OCI-LY1 (cell line): ENCODE data around the gene FAAH.

Experiments used
- H2AFZ ChIP-seq: fragments of 200-600 bp; sonication (generic), shearing (Covaris generic); 2 replicates; pipeline ENCODE4 v1.6.0; 2014; ENCODE audit warnings: antibody characterized with exemption, mild to moderate bottlenecking, low read length
- H3F3A ChIP-seq: fragments of 200-600 bp; sonication (generic), shearing (Covaris generic); 2 replicates; pipeline ENCODE4 v1.6.0; 2014; ENCODE audit warnings: mild to moderate bottlenecking, antibody characterized with exemption, low read length, moderate library complexity; ENCODE audit not compliant: insufficient read depth
- H3K27ac ChIP-seq: fragments of 200-600 bp; sonication (generic); 2 replicates; pipeline ENCODE4 v1.5.1; 2014; ENCODE audit warnings: low read length, mixed run types, mild to moderate bottlenecking, low read depth; ENCODE audit not compliant: poor library complexity, severe bottlenecking
- H3K27me3 ChIP-seq: fragments of 200-600 bp; sonication (generic); 2 replicates; pipeline ENCODE4 v1.6.0; 2014; ENCODE audit warnings: antibody characterized with exemption, mild to moderate bottlenecking, low read length, moderate library complexity; ENCODE audit not compliant: insufficient read depth
- H3K36me3 ChIP-seq: fragments of 200-600 bp; sonication (generic); 2 replicates; pipeline ENCODE4 v1.6.1; 2014; ENCODE audit warnings: mild to moderate bottlenecking, antibody characterized with exemption, low read length, moderate library complexity, mixed read lengths; ENCODE audit not compliant: insufficient read depth
- H3K4me1 ChIP-seq: fragments of 200-600 bp; sonication (generic); 2 replicates; pipeline ENCODE4 v1.5.1; 2014; ENCODE audit warnings: mild to moderate bottlenecking, low read length, moderate library complexity; ENCODE audit not compliant: insufficient read depth, severe bottlenecking
- H3K4me2 ChIP-seq: fragments of 200-600 bp; sonication (generic), shearing (Covaris generic); 2 replicates; pipeline ENCODE4 v1.6.1; 2014; ENCODE audit warnings: low read length
- H3K4me3 ChIP-seq: fragments of 200-600 bp; sonication (generic); 2 replicates; pipeline ENCODE4 v1.5.1; 2014; ENCODE audit warnings: low read length, low read depth, mild to moderate bottlenecking, mixed read lengths; ENCODE audit not compliant: poor library complexity, severe bottlenecking
- H3K79me2 ChIP-seq: fragments of 200-600 bp; shearing (Covaris generic); 2 replicates; pipeline ENCODE4 v1.6.1; 2016; ENCODE audit warnings: mixed run types, low read length, mixed read lengths; ENCODE audit not compliant: insufficient read depth
- H3K9ac ChIP-seq: fragments of 200-600 bp; sonication (generic), shearing (Covaris generic); 2 replicates; pipeline ENCODE4 v1.6.1; 2014; ENCODE audit warnings: mild to moderate bottlenecking, low read length, mixed read lengths
- H3K9me2 ChIP-seq: fragments of 200-600 bp; sonication (generic), shearing (Covaris generic); 2 replicates; pipeline ENCODE4 v1.6.1; 2014; ENCODE audit warnings: low read depth, mild to moderate bottlenecking, low read length, mixed read lengths
- H3K9me3 ChIP-seq: fragments of 200-600 bp; shearing (Covaris generic); 2 replicates; pipeline ENCODE4 v1.6.1; 2014; ENCODE audit warnings: low read length, mixed read lengths
- H4K20me1 ChIP-seq: fragments of 200-600 bp; sonication (generic), shearing (Covaris generic); 2 replicates; pipeline ENCODE4 v1.6.0; 2016; ENCODE audit warnings: mild to moderate bottlenecking, low read length; ENCODE audit not compliant: insufficient read depth
- CTCF ChIP-seq: fragments of 200-600 bp; sonication (generic), shearing (Covaris generic); IDR thresholded peaks from 2 replicates; pipeline ENCODE4 v1.5.1; 2017; ENCODE audit warnings: mild to moderate bottlenecking, antibody characterized with exemption, low read length, moderate library complexity, mixed read lengths
- EZH2 ChIP-seq: fragments of 200-600 bp; sonication (generic), shearing (Covaris generic); IDR thresholded peaks from 2 replicates; pipeline ENCODE4 v1.8.0; 2017; ENCODE audit warnings: borderline replicate concordance, mixed run types, mild to moderate bottlenecking, antibody characterized with exemption, low read length, moderate library complexity, mixed read lengths

Gene FAAH

GRCh38 chr1:46405197-46405555 lies 11.1 kb downstream of the FAAH start:
- H4K20me1 ChIP-seq: no peaks in the 10 kb centered on the region
- H3K79me2 ChIP-seq: no peaks in the 10 kb centered on the region
- no peaks in the 10 kb centered on the region for H3K9me2 ChIP-seq
- H3K27me3 ChIP-seq: no peaks in the 10 kb centered on the region
- no peaks in the 10 kb centered on the region for H3K36me3 ChIP-seq
- no peak overlapping the region for H3K27ac ChIP-seq
- H3K4me2 ChIP-seq: no peak overlapping the region
- H3K9ac ChIP-seq: no peak overlapping the region
- no peaks in the 10 kb centered on the region for H3K4me1 ChIP-seq
- TF ChIP-seq CTCF: no peak
- TF ChIP-seq EZH2: no peak
- H3K9me3 ChIP-seq: no peaks in the 10 kb centered on the region
- no peak overlapping the region for H2AFZ ChIP-seq
- no peaks in the 10 kb centered on the region for H3F3A ChIP-seq
- no peak overlapping the region for H3K4me3 ChIP-seq

GRCh38 chr1:46405724-46406123 lies 11.6 kb downstream of the FAAH start:
- no peaks in the 10 kb centered on the region for H3K79me2 ChIP-seq
- H3K9me2 ChIP-seq: no peaks in the 10 kb centered on the region
- H3K9me3 ChIP-seq: no peaks in the 10 kb centered on the region
- no peak overlapping the region for H3K27ac ChIP-seq
- no peak overlapping the region for H2AFZ ChIP-seq
- H3K9ac ChIP-seq: no peak overlapping the region
- no peak overlapping the region for H3K4me2 ChIP-seq
- no peak overlapping the region for H3K4me3 ChIP-seq
- TF ChIP-seq EZH2 (no peak), CTCF (no peak)
- H3F3A ChIP-seq: no peaks in the 10 kb centered on the region
- no peaks in the 10 kb centered on the region for H3K4me1 ChIP-seq
- no peaks in the 10 kb centered on the region for H3K27me3 ChIP-seq
- no peaks in the 10 kb centered on the region; the same call in 1 of the 2 replicates for H3K36me3 ChIP-seq
- no peaks in the 10 kb centered on the region for H4K20me1 ChIP-seq

GRCh38 chr1:46406881-46407608 lies 12.9 kb downstream of the FAAH start:
- H3K36me3 ChIP-seq: no peaks in the 10 kb centered on the region; the same call in 1 of the 2 replicates
- no peak overlapping the region for H3K4me3 ChIP-seq
- no peak for TF ChIP-seq EZH2
- no peak for TF ChIP-seq CTCF
- no peak overlapping the region for H3K9ac ChIP-seq
- no peaks in the 10 kb centered on the region for H4K20me1 ChIP-seq
- no peak overlapping the region for H3K27ac ChIP-seq
- no peak overlapping the region for H2AFZ ChIP-seq
- no peaks in the 10 kb centered on the region for H3K27me3 ChIP-seq
- no peak overlapping the region; the same call in 1 of the 2 replicates for H3K4me2 ChIP-seq
- no peaks in the 10 kb centered on the region for H3K4me1 ChIP-seq
- no peaks in the 10 kb centered on the region for H3F3A ChIP-seq
- no peaks in the 10 kb centered on the region for H3K9me2 ChIP-seq
- no peaks in the 10 kb centered on the region for H3K9me3 ChIP-seq
- no peaks in the 10 kb centered on the region for H3K79me2 ChIP-seq
